ENCODE measurements around the gene KCTD1.
A peak's percentile ranks its signal among the peaks of the same experiment; 100 is the strongest.

KCTD1 gene

DNA sequence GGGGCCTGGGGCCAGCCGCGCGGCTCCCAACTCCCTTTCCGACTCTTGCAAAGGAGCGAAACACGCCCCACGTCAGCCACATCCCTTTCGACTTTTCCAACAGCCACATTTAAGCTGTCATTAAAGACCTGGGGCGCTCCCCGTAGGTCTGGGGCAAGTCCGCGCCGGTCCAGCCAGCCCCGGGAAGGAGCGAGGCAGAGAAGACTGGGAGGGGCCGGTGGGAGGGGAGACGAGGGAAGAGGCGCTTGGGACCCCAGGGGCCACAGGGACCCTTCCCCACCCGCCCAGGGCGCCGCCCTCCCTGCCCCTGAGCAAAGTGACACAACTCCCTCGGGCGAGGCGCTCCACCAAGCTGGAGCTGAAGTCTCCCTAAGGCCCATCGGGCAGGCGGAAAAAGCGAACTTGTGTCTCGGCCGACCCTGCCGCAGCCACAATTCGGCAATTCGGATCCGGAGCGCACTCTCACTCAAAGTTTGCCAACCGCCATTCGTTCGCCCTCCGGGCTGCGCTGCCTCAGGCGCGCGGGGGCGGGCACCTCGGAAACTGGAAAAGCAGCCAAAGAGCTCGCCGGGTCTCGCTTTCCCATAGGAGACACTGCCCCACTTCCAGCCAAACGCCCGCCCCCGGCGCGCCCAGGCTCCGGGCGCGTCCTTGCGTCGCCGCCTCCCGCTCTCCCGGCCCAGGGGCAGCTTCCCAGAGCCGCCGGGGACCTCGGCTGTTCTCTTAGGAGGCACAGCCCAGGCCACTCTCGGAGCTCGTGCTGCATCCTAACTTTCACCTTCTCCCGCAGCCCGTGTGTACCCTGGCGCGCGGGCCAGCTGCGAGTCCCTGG, 1.1 kb upstream of the KCTD1 start:
- no peak for DNase-seq

- DNase-seq = peak; percentile 54
Measured at GRCh38 chr18:26547646-26548414, 523 bp downstream of the KCTD1 start.

DNA sequence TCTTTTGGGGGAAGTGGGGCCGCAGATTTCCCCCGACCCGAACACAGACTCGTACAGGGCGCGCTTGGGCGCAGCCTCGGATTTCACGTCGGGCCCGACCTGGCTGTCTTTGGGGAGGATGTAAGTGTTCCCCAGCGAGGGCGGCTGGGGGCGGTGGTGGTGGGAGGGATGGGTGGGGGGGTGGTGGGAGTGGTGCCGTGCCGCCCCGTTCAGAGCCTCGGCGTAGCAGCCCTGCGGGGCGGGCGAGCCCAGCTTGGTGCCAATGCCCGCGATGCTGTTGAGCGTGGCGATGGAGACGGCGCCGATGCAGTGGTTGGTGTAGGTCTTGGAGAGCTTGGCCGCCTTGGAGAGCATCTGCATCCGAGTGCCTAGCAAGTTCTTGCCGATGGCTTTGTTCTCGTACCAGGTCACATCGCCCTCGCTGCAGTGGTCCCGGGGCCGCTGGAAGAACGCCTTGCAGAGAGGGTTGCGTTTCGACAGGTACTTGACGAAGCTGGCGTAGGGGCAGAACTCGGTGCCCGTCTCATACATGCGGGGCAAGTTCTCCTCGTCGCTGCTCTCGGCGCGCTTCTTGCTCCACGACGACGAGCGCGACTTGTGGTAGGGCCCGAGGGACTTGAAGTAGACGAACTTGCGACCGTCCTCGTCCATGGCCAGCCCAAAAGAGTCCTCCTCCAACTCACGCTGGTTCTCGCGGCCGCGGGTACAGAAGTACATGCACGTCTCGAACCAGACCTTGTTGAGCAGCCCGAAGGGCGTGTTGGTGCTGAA, 1.3 kb downstream of the KCTD1 start:
- DNase-seq = no peak

GRCh38 chr18:26546170-26546874, 2.0 kb downstream of the KCTD1 start:
- no peak for DNase-seq

- DNase-seq = no peak
Measured at GRCh38 chr18:26545335-26546123, 2.8 kb downstream of the KCTD1 start.

- no peak for DNase-seq
Measured at GRCh38 chr18:26544451-26544850, 3.9 kb downstream of the KCTD1 start.

DNA sequence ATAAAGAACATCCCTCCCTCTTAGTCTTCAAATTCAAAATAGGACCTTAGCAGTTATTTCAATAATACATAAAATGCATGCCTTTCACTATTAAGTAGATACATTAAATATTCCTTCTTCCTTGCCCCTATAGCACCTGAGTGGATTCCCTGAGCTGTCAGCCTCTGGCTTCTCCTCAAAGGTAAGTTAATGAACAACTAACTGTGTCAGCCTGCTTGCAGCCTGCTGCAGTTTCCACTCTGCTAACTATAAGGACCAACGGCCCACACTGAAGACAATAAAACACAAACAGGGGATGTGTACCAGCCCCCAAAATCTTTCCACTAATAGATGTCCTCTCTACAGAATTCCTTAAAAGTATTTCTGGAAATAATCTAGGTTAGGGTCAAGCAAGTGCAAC, 5.0 kb downstream of the KCTD1 start:
- no peak for DNase-seq

GRCh38 chr18:26540043-26540628, 8.2 kb downstream of the KCTD1 start:
- no peak for DNase-seq

DNA sequence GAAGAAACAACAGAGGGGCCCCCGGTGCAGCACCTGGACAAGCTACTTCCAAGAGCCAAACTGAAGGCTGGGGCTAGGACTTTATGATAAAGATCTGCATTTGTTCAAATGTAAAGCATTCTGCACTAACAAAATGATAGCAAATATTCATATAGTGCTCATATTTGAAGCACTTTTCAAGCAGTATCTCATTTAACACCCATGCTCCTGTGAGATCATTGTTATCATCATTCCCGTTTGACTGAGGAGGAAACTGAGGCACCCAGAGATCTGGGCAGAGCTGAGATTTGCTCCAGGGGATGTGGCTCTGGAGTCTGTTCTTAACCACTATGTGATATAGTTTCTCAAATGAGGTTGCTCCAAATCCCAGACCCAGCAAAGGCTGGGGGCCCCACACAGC, 9.8 kb downstream of the KCTD1 start:
- DNase-seq = no peak

DNA sequence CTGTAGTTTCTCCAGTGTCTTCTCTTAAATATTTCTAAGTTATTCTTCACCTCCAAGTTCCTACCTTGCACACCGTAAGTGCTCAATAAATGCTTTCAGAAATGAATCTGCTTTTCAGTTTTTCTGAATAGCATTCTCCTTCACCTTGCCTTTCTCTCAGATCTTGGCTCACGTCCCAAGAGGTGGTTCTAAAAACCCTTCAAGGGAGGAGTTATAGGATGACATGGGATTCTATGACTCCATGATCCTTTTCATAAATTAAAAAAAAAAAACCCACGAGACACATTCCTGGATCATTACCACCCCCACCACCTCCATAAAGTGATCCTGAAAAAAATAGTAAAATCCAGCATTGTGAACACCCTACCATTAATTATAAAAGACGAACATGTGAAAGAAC, 11.7 kb downstream of the KCTD1 start:
- DNase-seq = no peak

GRCh38 chr18:26536032-26536431, 12.3 kb downstream of the KCTD1 start:
- DNase-seq = no peak

- DNase-seq = no peak
Measured at GRCh38 chr18:26535630-26536029, 12.7 kb downstream of the KCTD1 start.

- no peak for DNase-seq
Measured at GRCh38 chr18:26532367-26533340, 15.7 kb downstream of the KCTD1 start.

- DNase-seq = no peak
Measured at GRCh38 chr18:26531605-26532298, 16.6 kb downstream of the KCTD1 start.

GRCh38 chr18:26526966-26527234, 21.5 kb downstream of the KCTD1 start:
- no peak for DNase-seq

GRCh38 chr18:26526128-26526965, 22.0 kb downstream of the KCTD1 start:
- DNase-seq = no peak

- no peak for DNase-seq
Measured at GRCh38 chr18:26524504-26525351, 23.6 kb downstream of the KCTD1 start.

DNA sequence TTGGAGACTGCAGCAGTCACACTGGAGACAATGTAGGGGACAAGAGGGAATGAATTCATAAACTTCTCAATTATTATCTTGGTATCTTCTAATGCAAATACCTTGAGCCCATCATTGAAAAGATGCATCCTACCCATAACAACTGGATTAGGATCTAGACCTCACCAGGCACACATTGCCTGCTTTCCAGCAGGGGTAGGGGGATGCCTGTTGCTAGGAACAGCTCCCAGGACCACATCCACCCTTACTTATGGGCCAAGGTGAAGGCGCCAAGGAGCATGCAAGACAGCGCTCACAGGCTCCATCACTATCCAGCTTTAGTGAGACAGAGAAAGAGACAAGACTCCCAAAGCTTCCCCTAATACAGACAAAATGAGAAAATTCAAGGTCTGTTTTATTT, 24.4 kb downstream of the KCTD1 start:
- DNase-seq = no peak
